ENCODE results near the gene OTOF.

The OTOF gene

DNA sequence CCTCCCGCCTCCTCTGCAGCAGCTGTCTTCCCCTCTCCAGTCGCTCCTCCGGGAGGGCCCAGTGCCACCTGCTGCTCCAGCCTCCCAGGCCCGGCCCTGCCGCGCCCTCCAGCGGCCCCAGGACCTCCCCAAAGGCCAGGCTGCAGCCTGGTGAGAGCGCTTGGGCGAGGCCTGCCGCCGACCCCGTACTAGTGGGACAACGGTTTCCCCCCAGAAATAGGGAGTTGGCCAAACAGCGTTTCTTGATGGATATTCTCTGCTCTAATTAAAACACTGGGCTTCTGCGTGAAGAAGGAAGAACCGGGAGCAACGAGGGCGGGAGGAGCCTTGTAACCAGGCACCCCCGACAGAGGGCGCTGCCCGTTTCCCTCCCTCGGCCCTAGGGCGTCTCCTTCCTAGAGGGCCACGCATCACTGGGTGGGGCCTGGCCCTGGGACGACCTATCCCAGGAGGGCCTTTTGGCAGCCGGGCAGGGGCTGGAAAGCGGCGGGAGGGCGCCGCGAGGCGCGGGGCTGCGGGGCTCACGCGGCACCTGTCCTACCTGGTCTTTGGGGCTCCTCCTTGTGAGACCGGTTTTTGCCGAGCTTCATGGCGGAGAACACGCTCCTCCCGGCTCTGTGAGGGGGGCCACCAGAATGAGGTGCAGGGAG, 25.4 kb upstream of the OTOF start:
- peak; percentile 35 to 67 for DNase-seq (ENCODE audit: extremely low read depth in 1 of 2, low read depth in 1 of 2)

DNA sequence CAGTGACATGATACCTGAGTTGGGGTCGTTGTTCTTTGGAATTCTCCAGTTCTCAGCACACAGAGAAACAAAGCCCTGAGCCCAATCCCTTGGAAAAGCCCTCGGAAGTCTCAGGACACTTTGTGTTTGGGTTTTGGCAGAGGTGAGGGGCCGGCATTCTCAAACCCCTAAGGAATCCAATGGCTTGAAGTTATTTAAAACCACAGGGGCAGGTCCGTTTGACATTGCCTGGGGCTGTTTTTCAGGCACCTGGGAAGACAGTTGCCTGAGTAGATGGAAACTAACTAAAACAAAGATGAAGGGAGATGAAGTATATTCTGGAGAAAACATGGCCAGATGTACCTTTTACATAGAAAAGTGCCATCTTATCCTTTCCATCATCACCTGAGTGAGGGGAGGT, 22.5 kb upstream of the OTOF start:
- no peak for DNase-seq (ENCODE audit: extremely low read depth in 1 of 2, low read depth in 1 of 2)

DNA sequence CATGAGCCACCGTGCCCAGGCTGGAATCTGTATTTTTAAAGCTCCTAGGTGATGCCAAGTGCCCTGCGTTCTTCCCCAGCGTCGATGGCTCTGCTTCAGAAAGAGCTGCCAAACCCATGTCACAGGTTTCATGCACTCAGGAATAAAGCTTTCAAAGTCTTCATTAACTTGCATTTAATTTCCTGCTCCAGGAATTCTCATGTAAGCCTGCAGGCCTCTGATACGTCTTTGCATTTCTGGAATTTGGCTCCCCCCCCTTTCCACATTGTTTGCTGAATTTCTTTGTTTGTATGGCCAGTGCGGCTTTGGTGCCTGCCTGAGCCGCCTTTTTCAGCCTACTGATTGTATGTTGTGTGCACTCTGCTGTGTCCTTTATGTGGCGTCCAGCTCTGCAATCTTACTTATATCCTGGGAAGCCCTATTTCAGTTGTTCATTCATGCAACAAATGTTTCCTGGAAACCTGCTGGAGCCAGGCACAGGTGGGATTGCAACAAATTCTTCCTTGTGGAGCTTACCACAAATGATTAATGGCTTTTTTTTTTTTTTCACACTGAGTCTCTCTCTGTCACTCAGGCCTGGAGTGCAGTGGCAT, 17.9 kb upstream of the OTOF start:
- DNase-seq (ENCODE audit: extremely low read depth in 1 of 2, low read depth in 1 of 2) = no peak

DNA sequence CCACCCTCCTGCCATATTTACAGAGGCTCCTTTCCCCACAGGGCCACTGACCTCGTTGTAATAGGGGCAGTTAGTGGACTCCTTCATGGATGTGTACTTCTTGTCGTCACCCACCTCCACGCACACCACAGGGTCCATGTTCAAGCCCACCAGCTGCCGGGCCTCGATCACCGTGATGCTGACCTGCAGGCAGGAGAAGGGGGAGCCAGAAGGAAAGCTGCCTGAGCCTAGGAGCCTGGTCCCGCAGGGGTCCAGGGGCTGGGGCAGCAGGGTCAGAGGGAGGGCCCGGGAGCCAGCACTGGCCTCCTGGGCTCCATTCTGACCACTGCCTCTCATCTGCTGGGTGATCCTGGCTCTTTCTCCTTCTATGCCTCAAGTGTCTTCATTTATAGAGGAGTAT, 17.0 kb upstream of the OTOF start:
- DNase-seq (ENCODE audit: extremely low read depth in 1 of 2, low read depth in 1 of 2) = no peak

DNA sequence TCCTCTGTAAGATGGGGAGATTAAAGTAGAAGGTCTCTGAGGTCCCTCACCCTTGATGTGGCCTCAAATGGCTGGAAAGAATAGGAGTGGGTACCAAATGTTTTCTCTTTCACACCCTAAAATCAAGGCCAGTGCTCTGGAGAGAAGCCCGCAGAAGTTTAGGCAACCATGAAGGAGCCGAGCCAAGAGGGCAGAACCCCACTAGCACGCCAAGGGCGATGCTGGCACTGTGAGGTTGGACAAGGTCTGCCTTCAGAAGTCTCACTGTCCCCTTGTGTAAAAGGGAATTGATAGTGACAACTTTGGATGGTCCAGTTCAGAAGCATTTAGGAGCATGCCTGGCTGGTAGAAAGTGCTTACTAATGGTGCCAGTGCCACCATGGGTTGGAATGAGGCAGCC, 16.3 kb upstream of the OTOF start:
- no peak for DNase-seq (ENCODE audit: extremely low read depth in 1 of 2, low read depth in 1 of 2)

DNA sequence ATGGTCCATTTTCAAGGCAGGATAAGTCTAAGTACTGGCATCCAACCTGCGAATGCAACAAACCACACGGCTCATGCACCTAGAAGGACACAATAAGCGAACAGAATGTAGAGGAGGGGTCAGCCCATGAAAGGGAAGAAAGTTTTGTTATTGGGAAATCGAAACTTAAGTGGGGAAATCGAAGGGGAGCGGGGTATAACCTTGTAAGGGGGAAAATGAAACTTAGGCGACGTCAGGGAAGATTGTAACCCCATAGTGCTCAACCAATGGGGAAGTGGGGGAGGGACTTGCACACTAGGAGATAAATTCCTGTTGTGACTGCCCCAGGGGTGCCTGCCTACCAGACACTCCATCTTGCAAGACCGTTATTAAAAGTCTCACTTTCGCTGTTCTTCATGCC, 15.6 kb upstream of the OTOF start:
- no peak for DNase-seq (ENCODE audit: extremely low read depth in 1 of 2, low read depth in 1 of 2)

DNA sequence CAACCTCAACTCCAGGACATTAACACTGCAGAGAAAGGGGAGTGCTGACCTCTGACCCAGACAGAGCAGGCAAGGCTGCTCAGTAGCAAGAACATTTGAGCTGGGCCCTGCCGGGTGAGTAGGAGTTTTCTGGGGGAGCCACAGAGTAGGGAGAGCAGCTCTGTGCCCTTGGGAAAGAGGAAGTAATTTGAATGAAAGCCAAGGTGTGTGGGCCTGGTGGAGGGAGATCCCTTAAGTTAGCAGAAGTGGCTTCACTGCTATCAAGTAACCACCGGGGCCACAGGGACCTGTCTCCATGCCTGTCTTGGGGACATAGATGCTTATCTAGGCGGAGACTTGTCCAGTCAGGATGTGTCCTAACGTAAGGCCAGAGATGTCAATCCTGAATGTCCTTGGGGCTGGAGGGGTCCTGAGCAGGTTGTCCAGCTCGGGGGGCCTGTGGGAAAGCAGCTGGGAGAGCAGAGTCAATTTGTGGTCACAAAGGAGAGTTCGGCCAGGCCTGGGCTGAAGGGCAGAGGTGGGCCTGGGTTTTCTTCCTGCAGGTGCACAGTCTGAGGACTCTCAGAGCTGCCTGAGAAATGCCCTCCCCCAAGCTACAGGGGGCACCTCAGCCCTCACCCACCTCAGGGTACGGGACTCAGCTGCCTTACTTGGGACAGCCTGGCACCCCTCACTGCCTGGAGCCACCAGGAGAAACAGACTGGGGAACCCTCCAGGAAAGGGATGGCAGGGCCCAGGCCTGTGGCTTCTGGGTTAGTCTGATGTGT, 15.0 kb upstream of the OTOF start:
- no peak for DNase-seq (ENCODE audit: extremely low read depth in 1 of 2, low read depth in 1 of 2)

DNA sequence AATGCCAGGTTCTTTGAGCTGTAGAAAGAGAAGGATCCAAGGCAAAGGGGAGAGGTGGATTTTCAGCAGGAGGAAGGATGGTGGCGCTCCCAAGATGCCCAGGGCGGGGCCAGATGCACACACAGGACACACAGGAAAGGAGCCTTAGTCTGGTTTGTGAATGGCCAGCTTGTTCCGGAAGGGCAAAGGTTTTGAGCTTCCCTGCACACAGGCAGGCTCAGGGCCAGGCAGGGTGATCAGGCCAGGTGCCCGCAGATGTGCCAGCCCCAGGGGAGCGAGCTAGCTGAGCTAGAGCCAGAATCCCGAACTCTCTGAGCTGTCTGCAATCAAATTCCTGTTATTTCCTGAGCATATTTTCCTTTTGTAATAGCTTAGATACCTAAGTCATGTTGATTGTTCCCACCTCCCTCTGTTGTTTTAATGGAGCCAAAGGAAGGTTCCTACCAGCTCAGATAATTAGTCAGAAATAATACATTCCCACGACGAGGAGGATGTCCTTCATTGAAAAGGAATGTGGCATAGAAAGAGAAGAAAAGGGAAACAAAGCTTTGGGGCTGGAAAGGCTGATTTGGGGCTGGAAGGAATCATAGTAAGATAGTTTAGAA, 13.7 kb upstream of the OTOF start:
- DNase-seq (ENCODE audit: extremely low read depth in 1 of 2, low read depth in 1 of 2) = no peak

DNA sequence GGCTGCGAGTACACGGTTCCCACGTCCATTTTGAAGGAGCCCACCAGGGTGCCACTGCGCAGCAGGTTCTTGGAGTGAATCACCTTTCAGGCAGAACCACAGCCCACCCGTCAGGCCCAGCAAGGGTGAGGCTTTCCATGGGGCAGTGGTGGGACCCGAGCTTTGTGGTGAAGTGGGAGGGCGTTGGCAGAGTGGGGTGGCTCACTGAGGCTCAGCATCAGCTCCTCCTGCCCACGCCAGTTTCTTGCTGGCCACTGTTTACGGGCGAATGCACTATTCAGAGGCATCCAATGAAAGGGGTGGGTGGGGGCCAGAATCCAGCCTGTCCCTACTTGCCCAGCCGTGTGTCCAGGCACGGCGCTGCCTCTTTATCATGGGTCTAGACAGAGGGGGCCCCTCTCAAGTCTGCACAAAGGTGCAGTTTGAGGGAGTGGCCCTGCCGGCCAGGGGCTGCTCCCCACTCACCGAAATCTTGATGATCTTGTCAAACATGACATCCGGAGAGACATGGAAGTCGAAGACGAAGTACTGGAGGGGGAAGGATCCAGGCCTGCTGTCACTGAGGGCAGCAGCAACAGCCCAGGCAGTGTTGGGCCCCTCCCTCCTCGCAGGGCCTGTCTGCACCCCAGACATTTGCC, 11.4 kb upstream of the OTOF start:
- DNase-seq (ENCODE audit: extremely low read depth in 1 of 2, low read depth in 1 of 2) = no peak

DNA sequence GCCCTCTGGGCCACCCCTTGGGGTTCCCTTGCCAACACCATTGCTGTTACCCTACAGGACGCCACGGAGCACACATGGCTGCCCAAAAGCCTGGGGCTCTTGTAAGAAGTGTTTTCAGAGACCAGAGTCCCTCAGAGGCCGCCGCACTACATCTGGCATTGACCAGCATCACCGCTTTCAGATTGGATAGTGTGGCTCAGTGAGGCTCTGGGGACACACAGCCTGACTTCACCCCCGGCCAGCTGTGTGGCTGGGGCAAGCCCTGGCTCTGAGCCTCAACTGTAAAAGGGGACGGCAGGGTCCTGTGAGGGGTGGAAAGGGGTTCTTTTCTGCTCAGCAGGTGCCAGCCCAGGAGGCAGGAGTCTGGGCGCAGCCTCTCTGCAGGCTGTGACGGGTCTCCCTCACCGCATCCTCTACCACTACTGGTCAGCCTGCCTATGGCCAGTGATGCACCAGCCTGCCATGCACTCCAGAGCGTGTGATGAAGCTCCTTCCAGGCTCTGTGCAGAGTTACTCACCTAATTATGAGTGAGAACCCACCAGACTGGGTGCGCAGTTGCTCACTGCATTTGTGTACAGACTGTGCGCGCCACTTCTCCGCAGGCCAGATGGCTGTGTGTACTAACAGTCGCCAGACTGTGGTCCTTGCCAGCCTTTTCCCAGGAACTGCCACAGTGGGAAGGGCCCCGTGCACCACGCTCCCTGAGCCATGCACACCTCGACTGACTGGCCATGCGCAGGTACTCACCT, 10.7 kb upstream of the OTOF start:
- no peak for DNase-seq (ENCODE audit: extremely low read depth in 1 of 2, low read depth in 1 of 2)

DNA sequence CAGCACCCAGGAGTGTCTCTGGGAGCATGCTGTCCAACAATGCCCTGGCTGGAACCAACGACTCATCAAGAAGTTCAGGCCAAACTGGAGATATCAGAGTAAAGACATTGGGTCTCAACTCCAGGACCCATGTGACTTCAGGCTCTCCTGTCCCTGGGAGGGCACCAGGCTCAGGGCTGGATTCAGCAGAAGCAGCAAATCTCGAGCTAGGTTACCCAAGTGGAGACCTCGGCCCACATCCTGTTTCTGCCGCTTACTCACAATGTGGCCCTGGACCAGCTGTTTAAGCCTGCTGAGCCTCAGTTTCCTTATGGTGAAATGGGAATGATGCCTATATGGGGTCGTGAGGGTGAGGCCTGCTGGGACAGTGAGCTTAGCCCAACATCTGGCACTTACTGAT, 9.3 kb upstream of the OTOF start:
- DNase-seq (ENCODE audit: extremely low read depth in 1 of 2, low read depth in 1 of 2) = no peak

DNA sequence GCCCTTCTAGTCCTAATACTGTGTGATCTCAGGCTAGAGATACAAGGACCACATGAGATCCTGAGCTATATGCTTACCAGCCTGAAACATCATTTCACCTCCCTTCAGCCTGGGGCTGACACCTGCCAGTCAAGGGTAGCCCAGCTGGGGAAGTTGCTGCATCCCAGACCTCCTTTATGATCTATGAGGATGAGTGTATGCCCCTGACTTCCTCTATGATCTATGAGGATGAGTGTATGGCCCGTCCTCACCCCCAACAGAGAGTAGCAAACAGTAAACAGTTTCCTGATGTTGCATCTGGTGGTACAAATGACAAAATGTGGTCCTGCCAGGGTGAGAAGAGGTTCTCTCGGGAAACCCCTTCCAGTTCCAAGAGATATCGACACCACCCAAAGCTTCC, 8.9 kb upstream of the OTOF start:
- no peak for DNase-seq (ENCODE audit: extremely low read depth in 1 of 2, low read depth in 1 of 2)

DNA sequence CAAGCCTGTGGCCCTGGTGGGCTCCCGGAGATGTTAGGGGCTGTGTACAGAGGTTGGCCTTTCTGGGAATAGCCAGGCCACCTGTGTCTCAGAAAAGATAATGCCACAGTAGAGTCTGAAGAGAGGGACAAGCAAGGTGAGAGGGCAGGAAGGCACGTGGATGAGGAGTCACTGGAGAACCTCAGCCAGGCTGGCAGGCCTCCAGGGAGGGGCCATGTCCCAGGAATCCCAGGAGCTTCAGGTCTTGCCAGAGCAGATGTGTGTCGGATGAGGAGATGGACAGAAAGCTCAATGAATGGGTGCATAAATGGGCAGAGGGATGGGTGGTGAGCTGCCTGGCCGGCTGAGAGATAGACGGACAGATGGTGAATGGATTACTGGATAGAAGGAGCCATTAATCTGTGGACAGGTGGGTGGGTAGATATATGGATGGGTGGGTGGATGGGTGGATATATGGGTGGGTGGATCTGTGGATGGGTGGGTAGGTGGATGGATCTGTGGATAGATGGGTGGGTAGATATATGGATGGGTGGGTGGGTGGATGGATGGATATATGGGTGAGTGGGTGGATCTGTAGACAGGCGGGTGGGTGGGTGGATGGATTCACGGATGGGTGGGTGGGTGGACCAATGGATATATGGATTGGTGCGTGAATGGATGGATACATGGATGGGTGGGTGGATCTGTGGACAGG, 7.9 kb upstream of the OTOF start:
- DNase-seq (ENCODE audit: extremely low read depth in 1 of 2, low read depth in 1 of 2) = no peak

DNA sequence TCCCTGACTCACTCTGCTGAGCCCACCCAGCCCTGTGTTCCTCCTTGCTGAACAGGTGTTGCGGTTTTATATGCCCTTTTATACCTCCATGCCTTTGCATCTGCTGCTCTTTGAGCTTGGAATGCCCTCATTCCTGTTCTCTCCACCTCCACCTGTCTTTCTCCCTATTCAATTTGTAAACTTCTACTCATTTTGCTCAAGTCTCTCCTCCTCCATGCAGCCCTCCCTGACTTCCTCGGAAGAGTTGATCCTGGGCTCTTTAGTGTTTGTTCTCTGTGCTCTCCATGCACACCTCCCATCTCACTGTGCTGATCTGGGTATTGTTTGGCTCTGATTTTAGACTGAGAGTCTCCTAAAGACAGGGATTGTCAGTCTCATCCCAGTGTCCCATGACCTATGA, 7.2 kb upstream of the OTOF start:
- DNase-seq (ENCODE audit: extremely low read depth in 1 of 2, low read depth in 1 of 2) = no peak

DNA sequence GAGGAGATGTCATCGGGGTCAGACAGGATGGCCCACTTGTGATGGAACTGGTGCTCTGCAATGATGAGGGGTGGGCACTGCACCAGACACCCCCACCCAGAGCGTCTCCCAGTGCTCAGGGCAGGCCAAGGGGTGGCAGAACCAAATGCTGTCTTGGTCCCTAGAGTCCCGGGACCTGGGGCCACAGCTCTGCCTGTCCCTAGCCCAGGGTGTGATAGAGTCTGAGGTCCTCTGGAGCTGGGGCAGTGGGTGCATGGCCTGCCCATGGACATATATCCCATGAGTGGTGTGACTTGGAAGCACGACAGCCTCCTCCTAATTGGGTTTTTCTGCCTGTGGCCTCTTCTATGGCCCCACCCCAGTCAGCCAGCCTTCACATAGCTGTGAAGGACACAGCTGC, 6.7 kb upstream of the OTOF start:
- DNase-seq (ENCODE audit: extremely low read depth in 1 of 2, low read depth in 1 of 2) = no peak

DNA sequence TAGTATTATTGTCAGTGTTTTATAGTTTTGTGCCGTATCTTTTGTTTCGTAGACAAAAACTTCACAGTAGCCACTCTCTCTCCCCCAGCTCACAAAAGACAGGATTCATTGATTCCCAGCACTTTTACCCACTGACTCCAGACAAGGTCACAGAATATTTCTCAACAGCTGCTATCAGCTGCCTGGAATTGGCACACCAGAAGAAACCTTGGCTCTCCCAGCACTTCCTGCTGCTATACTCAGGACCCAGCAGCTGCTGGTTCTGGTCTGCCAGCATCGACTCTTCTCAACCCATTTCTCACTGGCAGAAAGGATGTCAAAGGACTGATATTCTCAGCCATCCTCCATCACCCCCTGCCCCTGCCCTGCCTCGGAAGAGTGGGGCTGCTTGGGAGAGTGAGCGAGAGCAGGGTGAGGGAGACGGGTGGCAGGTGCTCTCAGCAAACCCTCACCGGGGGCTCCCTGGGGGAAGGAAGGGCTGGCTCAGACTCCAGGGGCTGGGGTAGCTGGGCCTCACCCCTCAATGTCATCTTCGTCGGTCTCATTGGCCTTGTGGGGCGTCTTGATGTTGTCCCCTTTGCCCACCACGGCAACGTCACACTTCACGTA, 6.1 kb upstream of the OTOF start:
- DNase-seq (ENCODE audit: extremely low read depth in 1 of 2, low read depth in 1 of 2) = no peak

DNA sequence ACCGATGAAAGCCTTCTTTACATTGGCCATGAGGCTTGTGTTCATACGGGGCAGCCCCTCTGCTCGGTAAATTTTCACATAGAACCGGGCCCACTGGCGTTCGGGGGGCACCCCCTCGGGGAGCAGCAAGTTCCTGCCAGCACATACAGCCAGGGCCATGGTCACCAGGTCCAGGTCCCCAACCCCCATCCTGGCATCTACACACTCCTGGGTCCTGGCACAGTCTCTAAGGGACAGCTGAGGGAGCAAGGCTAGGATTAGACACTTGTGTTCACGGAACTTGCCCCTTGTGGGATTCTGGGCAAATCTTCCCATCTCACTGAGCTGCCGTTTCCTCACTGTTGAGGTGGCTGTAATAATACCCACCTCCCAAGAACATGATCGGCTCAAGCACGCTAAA, 5.6 kb upstream of the OTOF start:
- DNase-seq (ENCODE audit: extremely low read depth in 1 of 2, low read depth in 1 of 2) = no peak

DNA sequence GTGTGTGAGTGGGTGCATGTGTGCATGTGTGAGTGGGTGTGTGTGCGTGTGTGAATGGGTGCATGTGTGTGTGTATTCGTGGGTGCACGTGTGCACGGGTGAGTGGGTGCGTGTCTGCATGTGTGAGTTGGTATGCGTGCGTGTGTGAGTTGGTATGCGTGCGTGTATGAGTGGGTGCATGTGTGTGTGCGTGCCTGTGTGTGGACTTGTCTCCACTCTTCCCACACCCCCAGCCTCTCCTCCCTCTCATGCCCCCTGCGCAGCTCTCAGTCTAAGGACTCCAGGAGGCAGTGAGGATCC, 5.1 kb upstream of the OTOF start:
- no peak for DNase-seq (ENCODE audit: extremely low read depth in 1 of 2, low read depth in 1 of 2)

DNA sequence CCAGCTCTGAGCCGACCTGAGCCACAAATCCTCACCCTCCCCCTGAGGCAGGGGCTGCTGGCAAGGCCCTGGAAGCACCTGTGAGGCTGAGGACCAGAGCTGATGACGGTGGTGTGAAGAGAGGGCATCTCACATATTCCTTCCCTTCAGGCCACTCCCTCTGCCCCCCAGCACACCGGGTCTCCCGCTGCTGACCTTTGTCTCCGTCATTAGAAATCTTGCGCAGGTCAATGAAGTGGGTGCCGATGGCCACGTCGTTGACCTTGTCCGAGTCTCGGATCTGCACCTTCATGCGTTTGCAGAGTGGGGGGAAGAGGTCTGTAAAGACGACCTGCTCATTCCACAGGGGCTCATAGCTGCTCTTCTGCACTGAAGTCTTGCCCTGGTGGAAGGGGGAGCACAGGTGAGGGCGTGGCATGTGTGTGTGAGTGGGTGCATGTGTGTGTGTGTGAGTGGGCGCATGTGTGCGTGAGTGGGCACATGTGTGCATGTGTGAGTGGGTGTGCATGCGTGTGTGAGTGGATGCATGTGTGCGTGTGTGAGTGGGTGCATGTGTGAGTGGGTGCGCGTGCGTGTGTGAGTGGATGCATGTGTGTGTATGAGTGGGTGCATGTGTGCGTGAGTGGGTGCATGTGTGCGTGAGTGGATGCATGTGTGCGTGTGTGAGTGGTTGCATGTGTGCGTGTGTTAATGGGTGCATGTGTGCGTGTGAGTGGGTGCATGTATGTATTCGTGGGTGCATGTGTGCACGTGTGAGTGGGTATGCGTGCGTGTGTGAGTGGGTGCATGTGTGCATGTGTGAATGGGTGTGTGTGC, 4.5 kb upstream of the OTOF start:
- DNase-seq (ENCODE audit: extremely low read depth in 1 of 2, low read depth in 1 of 2) = no peak
